Measurements from ENCODE around the gene ALLC.

Gene ALLC

GRCh38 chr2:3679180-3679579, 21.2 kb downstream of the ALLC start:
- DNase-seq (ENCODE audit: low spot score), result no peak

- no peak for DNase-seq (ENCODE audit: low spot score)
Measured at GRCh38 chr2:3679616-3680393, 21.8 kb downstream of the ALLC start.

- no peak for DNase-seq (ENCODE audit: low spot score)
Measured at GRCh38 chr2:3680548-3681345, 22.7 kb downstream of the ALLC start.

GRCh38 chr2:3681625-3682024, 23.6 kb downstream of the ALLC start:
- no peak for DNase-seq (ENCODE audit: low spot score)

GRCh38 chr2:3682811-3683210, 24.8 kb downstream of the ALLC start:
- DNase-seq (ENCODE audit: low spot score), result no peak

- peak; percentile 24 for DNase-seq (ENCODE audit: low spot score)
Measured at GRCh38 chr2:3683748-3684454, 25.9 kb downstream of the ALLC start.

- DNase-seq (ENCODE audit: low spot score), result no peak
Measured at GRCh38 chr2:3689998-3690748, 32.2 kb downstream of the ALLC start.

- DNase-seq (ENCODE audit: low spot score), result peak; percentile 68
Measured at GRCh38 chr2:3692375-3692774, 34.4 kb downstream of the ALLC start.

- DNase-seq (ENCODE audit: low spot score), result no peak
Measured at GRCh38 chr2:3696545-3696944, 38.5 kb downstream of the ALLC start.

GRCh38 chr2:3701071-3701470, 43.1 kb downstream of the ALLC start:
- no peak for DNase-seq (ENCODE audit: low spot score)

DNA sequence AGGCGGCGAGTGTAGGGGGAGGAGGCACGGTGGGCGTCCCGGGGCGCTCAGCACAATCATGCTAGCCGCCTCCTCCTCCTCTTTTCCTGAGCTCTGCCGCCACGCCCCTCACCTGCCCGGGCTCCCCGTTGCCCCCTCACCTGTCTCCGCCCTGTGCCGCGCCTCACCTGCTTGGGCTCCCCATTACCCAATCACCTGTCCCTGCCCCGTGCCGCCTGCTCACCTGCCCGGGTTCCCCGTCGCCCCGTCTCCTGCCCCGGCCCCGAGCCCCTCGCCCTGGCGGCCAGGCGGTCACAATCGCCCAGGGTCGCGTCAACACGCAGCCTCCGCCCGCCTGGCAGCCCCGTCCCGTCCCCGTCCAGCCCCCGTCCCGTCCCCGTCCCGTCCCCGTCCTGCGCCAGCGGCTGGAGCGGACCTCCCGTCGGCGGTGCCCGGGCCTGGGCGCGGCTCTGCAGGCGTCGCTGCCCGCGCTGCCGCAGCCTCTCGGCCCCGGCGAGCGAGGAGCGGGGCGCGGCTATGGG, 45.3 kb downstream of the ALLC start, which contains the start of gene DCDC2C:
Gene DCDC2C, plus strand, starts transcription at position 340 of the 521 bp plus-strand sequence. Its CDS starts 177 bp downstream, at position 517.
- DNase-seq (ENCODE audit: low spot score), result no peak

GRCh38 chr2:3703757-3704355, 45.9 kb downstream of the ALLC start:
- DNase-seq (ENCODE audit: low spot score), result no peak

GRCh38 chr2:3704692-3705091, 46.7 kb downstream of the ALLC start:
- DNase-seq (ENCODE audit: low spot score), result no peak

- no peak for DNase-seq (ENCODE audit: low spot score)
Measured at GRCh38 chr2:3705782-3706181, 47.8 kb downstream of the ALLC start.

DNA sequence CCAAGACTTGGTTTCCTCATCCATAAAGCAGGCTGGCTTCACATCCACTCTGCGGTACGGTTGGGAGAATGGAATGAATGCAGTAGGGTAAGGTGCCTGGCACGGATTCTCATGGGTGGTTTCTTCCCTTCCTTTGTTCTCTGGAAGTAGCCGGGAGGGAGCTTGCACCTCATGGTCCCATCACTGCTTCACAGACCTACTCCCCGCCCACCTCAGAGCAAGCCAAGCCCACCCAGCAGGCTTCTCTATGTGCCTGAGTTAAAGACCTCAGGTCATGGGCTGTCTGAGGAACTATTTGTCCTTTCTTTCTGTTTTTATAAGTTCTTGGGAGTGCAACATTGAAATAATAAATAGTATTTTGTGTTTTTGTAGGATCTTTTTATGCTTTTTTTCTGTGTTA, 48.9 kb downstream of the ALLC start:
- no peak for DNase-seq (ENCODE audit: low spot score)

- no peak for DNase-seq (ENCODE audit: low spot score)
Measured at GRCh38 chr2:3708576-3708975, 50.6 kb downstream of the ALLC start.

DNA sequence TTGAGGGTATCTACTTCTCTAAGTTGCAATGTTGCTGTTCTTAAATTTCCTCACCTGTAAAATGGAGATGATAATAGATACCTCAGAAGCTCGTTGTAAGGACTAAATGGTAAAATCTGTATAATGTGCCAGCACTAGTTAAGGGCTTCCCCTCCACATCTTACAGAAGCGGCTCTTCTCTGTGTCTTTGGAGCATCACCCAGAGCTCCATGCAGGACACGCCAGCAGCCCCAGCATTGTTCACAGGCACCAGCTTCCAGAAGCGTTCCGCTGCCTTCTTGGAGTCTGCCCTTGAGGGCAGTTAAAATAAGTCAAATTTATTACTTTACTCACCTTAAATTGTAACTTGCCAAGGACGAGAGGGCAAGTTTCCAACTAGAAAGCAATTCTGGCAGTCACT, 51.2 kb downstream of the ALLC start:
- DNase-seq (ENCODE audit: low spot score), result no peak

GRCh38 chr2:3712424-3712823, 54.4 kb downstream of the ALLC start:
- DNase-seq (ENCODE audit: low spot score), result no peak

DNA sequence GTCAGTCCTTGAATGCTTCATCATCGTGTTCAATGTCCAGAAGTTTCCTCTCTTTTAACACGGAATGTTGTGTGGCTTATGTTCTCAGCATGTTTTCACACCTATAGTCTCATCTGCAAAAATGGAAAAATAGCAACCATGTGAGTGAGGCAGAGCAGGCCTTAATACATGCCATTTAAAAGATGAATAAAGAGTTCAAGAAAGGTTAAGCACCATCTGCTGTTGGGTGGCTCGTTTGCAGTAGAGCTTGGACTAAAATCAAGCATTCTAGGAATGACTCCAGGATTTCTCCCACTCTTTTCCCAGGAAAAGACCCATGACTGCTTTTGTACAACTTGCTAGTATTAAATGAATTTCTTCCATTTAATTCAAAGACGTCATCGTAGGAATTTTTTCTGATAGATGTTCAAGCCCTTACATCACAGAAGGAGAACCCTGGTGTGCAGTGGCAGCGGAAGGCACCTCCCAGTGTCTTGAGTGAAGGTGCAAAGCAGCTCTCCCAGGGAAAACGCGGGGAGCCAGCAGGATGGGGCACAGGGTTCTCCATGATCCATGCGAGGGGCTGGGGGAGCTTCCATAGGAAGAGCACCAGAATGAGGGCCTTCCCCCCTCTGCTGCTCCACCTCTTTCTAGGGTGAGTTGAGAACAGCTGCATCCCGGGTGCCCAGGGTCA, 55.0 kb downstream of the ALLC start:
- no peak for DNase-seq (ENCODE audit: low spot score)

DNA sequence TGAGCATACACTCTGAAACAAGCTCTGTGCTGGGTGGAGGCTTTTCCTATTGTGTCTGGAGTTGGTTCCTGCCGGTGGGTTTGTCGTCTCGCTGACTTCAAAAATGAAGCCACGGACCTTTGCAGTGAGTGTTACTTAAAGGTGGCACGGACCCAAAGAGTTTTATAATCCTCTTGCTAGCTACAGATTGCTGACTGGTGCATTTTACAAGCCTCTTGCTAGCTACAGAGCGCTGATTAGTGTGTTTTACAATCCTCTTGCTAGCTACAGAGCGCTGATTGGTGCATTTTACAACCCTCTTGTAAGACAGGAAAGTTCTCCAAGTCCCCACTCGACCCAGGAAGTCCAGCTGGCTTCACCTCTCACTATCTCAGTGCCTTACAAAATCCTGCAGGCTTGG, 60.7 kb downstream of the ALLC start:
- no peak for DNase-seq (ENCODE audit: low spot score)

DNA sequence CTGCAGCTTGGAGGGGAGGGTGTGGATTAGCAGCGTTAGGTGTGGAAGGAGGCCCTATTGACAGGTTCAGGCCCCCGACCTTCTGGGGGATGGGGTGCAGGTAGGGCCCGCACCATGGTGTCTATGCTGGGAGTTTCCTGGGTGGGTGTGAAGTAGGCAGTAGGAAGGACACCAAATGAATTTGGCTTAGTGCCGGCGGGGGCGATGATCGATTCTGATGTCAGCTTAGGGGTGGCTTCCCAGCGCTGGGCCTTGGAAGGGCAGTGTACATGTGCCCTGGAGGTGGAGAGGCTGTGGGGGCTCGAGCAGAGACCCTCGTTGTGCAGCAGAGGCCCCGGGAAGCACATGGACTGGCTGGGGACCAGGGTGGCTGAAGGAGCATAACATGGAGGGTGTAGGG, 67.0 kb downstream of the ALLC start:
- no peak for DNase-seq (ENCODE audit: low spot score)

All from RKO (cell line).